Kidney (tissue), 2 donors: ENCODE results near the gene SELPLG. TPM values are rescaled to one million over a fixed set of nuclear protein-coding genes. Genes with fewer than 3 reads are reported as not detected.

ENCODE experiments used
- microRNA-seq: library from miRNA; unstranded; fragments of <30 nt; microRNA quantifications from one replicate; pipeline ENCODE4 v1.2.0, GENCODE V29; 2020
- polyA plus RNA-seq: library from polyadenylated mRNA; stranded (reverse); fragments of 350-450 nt; fragmentation: Illumina TruSeq; extraction: RNeasy Lipid Tissue Mini Kit (QIAGEN cat#74804); gene quantifications from one replicate; pipeline ENCODE4 v1.2.3, GENCODE V29; 2014; ENCODE audit warnings: low read depth, low replicate concordance; ENCODE audit not compliant: insufficient read depth
- total RNA-seq: library from RNA; stranded (reverse); fragmentation: NEBNext Ultra II Directional; extraction: Animal tissue kit (Norgen Biotek cat#: 25700); gene quantifications from one replicate; pipeline ENCODE4 v1.2.1, GENCODE V29; 2021
- donor health status: DM: yes; HTN: yes; CAD: no.

The SELPLG gene
- total and polyA plus RNA-seq, 2 donors from 2014 or later, result 3.7 to 14.3 TPM

Small RNAs within 50 kb of the gene (microRNA-seq; reads per million reads assigned to microRNA genes)
- not detected for gene MIR4496

Other genes with a start within 250 kb of the SELPLG start
- 8.5 TPM for gene FICD, start 118.6 kb downstream of the SELPLG start, total RNA-seq
- 5.1 TPM for gene FICD, start 118.6 kb downstream of the SELPLG start, polyA plus RNA-seq
- 59.1 TPM for gene SART3, start 72.7 kb downstream of the SELPLG start, total RNA-seq
- 14.9 TPM for gene SART3, start 72.7 kb downstream of the SELPLG start, polyA plus RNA-seq
- 183 TPM for gene ISCU, start 71.3 kb downstream of the SELPLG start, total RNA-seq
- 511 TPM for gene ISCU, start 71.3 kb downstream of the SELPLG start, polyA plus RNA-seq
- 15.8 TPM for gene TMEM119, start 35.8 kb downstream of the SELPLG start, total RNA-seq
- gene TMEM119, start 35.8 kb downstream of the SELPLG start, polyA plus RNA-seq, result 4.1 TPM
- gene CORO1C, start 97.6 kb upstream of the SELPLG start, total RNA-seq, result 104 TPM
- gene CORO1C, start 97.6 kb upstream of the SELPLG start, polyA plus RNA-seq, result 16.6 TPM
- 32.5 TPM for gene SSH1, start 223.7 kb upstream of the SELPLG start, total RNA-seq
- 3.6 TPM for gene SSH1, start 223.7 kb upstream of the SELPLG start, polyA plus RNA-seq
- 0.41 TPM for gene DAO, start 246.2 kb upstream of the SELPLG start, total RNA-seq
- gene DAO, start 246.2 kb upstream of the SELPLG start, polyA plus RNA-seq, result 50.4 TPM